ENCODE results near the gene DRD5.
"Not testable (repeated sequence)": the region's sequence is repeated elsewhere in the genome, so short reads cannot be mapped to it uniquely, and the experiment has no call there.

The DRD5 gene

DNA sequence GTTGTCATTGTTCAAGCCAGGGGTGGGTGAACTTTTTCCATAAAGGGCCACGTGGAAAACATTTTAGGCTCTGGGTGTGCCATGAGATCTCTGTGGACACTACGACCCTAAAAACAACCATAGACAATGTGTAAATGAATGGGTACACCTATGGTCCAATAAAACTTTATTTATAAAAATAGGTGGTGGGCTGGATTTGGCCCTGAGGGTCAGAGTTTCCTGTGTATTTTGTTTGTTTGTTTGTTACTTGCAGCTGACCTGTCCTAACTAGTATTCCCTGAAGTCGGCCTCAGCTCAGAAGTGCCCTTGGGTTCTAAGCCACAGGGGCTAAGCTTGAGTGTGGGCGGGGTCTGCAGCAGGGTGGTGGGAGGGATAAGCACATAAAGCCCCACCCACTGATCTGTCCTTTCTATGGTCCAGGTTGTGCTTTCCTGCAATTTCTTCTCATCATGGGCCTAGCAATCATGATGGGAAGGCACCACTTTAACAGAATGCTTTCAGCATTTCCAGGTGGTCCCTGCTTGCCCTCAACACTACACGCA, 17.2 kb upstream of the DRD5 start:
- no peak for DNase-seq (ENCODE audit: low read depth)
- no peak overlapping the region for H3K4me3 ChIP-seq (ENCODE audit: low read length)
- TF ChIP-seq, protein P1, sequence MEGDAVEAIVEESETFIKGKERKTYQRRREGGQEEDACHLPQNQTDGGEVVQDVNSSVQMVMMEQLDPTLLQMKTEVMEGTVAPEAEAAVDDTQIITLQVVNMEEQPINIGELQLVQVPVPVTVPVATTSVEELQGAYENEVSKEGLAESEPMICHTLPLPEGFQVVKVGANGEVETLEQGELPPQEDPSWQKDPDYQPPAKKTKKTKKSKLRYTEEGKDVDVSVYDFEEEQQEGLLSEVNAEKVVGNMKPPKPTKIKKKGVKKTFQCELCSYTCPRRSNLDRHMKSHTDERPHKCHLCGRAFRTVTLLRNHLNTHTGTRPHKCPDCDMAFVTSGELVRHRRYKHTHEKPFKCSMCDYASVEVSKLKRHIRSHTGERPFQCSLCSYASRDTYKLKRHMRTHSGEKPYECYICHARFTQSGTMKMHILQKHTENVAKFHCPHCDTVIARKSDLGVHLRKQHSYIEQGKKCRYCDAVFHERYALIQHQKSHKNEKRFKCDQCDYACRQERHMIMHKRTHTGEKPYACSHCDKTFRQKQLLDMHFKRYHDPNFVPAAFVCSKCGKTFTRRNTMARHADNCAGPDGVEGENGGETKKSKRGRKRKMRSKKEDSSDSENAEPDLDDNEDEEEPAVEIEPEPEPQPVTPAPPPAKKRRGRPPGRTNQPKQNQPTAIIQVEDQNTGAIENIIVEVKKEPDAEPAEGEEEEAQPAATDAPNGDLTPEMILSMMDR (conservative IDR thresholded peaks at IDR 0.05; ENCODE audit: low read length): no peak

DNA sequence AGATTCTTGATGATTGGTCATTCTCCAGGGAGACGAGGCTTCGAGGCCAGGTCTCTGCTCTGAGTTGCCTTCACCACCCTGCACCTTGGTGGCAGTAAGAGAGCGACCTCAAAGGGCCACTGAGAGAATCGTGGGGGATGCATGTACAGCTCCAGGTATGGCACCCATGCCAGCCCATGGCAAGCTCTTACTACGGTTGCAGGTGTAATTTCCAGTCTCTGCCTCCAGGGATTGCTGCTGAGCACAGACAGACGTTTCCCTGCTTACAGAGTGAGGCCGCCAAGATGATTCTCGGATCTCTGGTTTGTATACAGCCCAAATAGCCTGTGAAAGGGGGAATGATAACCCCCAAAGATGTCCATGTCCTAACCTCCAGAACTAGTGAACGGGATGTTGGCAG, 16.3 kb upstream of the DRD5 start:
- H3K4me3 ChIP-seq (ENCODE audit: low read length): no peak overlapping the region
- TF ChIP-seq, protein P1 (conservative IDR thresholded peaks at IDR 0.05; ENCODE audit: low read length): peak; percentile 42
- DNase-seq (ENCODE audit: low read depth): peak; percentile 1

DNA sequence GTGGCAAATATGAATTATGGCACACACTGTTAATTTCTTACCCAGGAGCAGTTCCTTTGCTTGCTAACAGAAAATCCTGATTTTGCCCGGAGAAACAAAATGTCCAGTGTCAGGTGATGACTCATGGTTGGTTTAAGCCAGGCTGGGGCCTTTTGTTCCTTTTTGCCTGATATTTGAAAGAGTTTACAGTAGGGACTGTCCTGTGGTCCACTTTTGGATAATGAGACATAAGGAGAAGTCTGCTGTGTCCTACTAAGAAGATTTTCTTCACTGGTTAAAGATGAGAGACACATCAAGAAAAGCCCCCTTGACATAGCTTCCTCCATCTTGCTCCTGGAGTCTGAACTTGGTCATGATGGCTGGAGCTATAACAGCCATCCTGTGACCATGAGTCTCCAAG, 12.1 kb upstream of the DRD5 start:
- TF ChIP-seq, protein P1 (conservative IDR thresholded peaks at IDR 0.05; ENCODE audit: low read length): no peak
- DNase-seq (ENCODE audit: low read depth): no peak
- no peak overlapping the region for H3K4me3 ChIP-seq (ENCODE audit: low read length)

DNA sequence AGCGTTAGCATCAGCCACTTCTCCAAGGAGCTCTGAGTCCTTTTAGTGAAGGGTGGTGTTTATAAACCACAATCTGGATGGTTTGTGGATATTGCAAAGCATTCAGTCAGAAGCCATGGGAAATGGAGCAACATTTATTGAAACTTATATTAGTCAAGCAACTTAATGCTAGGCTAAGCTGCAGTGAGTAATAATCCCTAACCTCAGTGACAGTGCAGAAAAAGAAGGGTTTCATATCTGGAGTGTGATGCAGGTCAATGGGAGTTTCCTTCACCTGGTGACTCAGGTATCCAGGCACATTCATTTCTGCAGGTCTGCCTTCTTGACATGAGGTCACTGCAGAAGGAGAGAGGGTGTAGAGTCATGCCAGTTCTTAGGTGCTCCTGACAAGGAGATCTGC, 10.4 kb upstream of the DRD5 start:
- TF ChIP-seq, protein P1 (conservative IDR thresholded peaks at IDR 0.05; ENCODE audit: low read length): no peak
- H3K4me3 ChIP-seq (ENCODE audit: low read length): no peak overlapping the region
- no peak for DNase-seq (ENCODE audit: low read depth)

DNA sequence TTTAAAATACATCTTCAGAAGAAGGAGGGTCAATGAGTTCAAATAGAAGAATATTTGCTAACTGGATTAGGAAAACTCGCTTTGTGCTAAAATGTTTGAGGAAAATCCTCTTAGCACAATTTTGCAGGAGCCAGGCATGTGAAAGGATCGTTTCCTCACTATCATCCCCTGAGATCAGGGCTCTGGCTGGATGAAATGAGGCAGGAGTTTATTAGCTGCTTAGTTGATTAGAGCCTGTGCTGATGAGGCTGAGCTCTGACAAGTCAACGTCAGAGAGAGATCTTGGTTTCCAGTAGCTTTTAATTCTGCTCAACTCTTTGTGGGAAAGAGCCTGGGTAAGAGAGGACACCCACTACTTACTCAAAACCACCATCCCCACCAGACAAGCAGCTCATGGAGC, 8.0 kb upstream of the DRD5 start:
- TF ChIP-seq, protein P1 (conservative IDR thresholded peaks at IDR 0.05; ENCODE audit: low read length): no peak
- DNase-seq (ENCODE audit: low read depth): no peak
- H3K4me3 ChIP-seq (ENCODE audit: low read length): no peak overlapping the region

DNA sequence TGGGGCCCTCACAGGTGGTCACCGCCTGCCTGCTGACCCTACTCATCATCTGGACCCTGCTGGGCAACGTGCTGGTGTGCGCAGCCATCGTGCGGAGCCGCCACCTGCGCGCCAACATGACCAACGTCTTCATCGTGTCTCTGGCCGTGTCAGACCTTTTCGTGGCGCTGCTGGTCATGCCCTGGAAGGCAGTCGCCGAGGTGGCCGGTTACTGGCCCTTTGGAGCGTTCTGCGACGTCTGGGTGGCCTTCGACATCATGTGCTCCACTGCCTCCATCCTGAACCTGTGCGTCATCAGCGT, 652 bp downstream of the DRD5 start:
- no peak for DNase-seq (ENCODE audit: low read depth)
- H3K4me3 ChIP-seq (ENCODE audit: low read length): no peak overlapping the region
- TF ChIP-seq, protein P1 (conservative IDR thresholded peaks at IDR 0.05; ENCODE audit: low read length): no peak

DNA sequence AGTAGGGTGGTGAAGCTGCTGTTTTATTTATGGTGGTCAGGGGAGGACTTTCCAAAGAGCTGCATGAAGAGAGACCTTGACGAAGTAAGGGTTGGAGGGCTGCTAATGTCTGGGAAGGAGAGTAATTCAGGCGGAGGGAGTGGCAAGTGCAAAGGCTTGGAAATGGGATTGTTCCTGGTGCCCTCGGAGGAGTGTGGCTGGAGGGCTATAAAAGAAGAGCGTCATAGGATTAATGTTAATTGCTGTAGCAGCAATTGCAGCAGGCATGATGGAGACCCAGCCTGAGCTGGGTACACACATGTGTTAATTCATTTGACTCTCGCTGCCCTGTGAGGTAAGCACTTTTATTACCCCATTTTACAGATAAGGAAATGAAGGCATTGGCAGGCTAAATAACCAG, 4.5 kb downstream of the DRD5 start:
- DNase-seq (ENCODE audit: low read depth); H3K4me3 ChIP-seq (ENCODE audit: low read length): not testable (repeated sequence)

DNA sequence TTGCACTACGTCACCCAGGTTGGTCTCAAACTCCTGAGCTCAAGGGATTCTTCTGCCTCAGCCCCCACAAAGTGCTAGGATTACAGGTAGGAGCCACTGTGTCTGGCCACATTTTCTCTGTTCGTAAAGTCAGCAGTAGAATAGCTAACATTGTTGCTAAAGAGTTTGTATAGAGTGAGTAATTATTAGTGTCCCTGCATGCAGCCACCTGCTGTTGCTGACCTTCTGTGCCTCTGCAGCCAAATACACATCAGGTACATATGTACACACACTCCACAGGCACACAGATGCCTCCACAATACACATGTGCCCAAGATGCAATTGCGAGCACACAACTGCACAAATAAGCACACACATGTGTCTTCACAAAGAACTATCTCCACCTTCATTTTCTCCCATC, 10.9 kb downstream of the DRD5 start:
- TF ChIP-seq, protein P1 (conservative IDR thresholded peaks at IDR 0.05; ENCODE audit: low read length): no peak
- no peak for DNase-seq (ENCODE audit: low read depth)
- no peak overlapping the region for H3K4me3 ChIP-seq (ENCODE audit: low read length)

DNA sequence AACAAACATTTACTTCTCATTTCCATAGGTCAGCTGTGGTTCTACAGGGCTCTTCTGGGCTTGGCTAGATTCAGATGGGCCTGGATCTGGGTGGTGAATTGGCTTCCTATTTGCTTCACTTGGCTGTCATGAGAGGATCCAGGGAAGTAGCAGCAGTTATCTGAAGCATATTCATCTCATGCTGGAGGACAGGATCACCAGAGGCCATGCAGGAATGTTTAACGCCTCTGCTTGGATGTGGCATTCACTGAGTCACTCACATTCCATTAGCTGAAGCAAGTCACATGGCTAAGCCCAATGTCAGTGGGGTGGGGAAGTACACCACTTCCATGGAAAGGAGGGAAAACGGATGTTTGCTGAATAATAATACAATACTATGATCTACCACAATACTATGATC, 15.2 kb downstream of the DRD5 start:
- not testable (repeated sequence) for H3K4me3 ChIP-seq (ENCODE audit: low read length)
- DNase-seq (ENCODE audit: low read depth): peak; percentile 5
